Measurements from ENCODE around the gene DDR2. TPM values are rescaled to one million over a fixed set of nuclear protein-coding genes. Genes with fewer than 3 reads are reported as not detected.

Gene DDR2
- total and polyA plus RNA-seq, 2 of the 4 experiments (the other 2 are of a cell fraction), result 66.1 to 245 TPM

DNA sequence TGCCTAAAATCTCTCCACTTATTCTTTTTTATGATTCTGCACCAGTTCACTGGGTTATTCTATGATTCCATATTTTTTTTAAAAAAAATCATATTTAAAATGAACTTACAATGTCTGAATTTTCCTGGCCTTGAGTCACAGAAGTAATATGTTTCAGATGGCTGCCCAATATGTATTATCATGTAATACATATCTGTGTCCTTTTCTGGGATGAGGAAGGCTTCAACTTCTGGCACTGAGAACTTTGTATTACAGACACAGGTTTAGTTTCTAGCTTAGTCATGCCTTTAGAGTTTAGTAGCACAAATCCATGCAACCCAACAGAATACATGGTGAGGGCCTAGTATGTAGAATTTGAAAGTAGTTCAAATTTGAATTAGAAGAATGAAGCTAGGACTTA is 150.4 kb downstream of the DDR2 start:
- in situ Hi-C loops (cut with MboI; ENCODE audit: low sequenced_read_pairs), result no loop called here
- no peaks in the 10 kb centered on the region for H4K20me1 ChIP-seq (ENCODE audit: insufficient read depth, low read length)
- POLR2A ChIA-PET (ENCODE audit: unreplicated experiment), result no interaction called here
- no peaks in the 10 kb centered on the region for H3K4me1 ChIP-seq (ENCODE audit: control insufficient read depth, insufficient read depth, low read length)
- no peak overlapping the region for H4K91ac ChIP-seq (ENCODE audit: insufficient read depth, low read depth, low read length)
- H2AK5ac ChIP-seq (ENCODE audit: low read depth, low read length), result no peak overlapping the region
- H3K14ac ChIP-seq (replicated peaks; ENCODE audit: low read depth, low read length), result no peak overlapping the region
- dilution Hi-C loops (cut with HindIII; ENCODE audit: low sequenced_read_pairs, unreplicated experiment), result no loop called here
- H3K23ac ChIP-seq (ENCODE audit: low read depth, low read length), result no peak overlapping the region
- no peak overlapping the region for H2BK120ac ChIP-seq (ENCODE audit: low read depth, low read length)
- CTCF ChIA-PET, result no interaction called here
- no peak overlapping the region for H3K4ac ChIP-seq (ENCODE audit: low read depth, low read length)
- no peak overlapping the region for H3K4me2 ChIP-seq (ENCODE audit: low read depth, low read length)
- H4K5ac ChIP-seq (ENCODE audit: low read depth, low read length), result no peak overlapping the region
- H3K56ac ChIP-seq (ENCODE audit: extremely low read depth, insufficient read depth, low read length), result no peak overlapping the region
- H3K36me3 ChIP-seq (ENCODE audit: control insufficient read depth, insufficient read depth, low read length), result peaks cover 27% of the 10 kb centered on the region
- H3K18ac ChIP-seq (ENCODE audit: low read depth, low read length), result no peak overlapping the region
- H3K27ac ChIP-seq (ENCODE audit: insufficient read depth, low read length), result no peak overlapping the region
- no peak overlapping the region for H4K8ac ChIP-seq (ENCODE audit: low read depth in 2 of 2, low read length in 2 of 2)
- no peak overlapping the region for H2AFZ ChIP-seq (replicated peaks; ENCODE audit: low read length, poor library complexity)
- no peaks in the 10 kb centered on the region for H3K27me3 ChIP-seq (ENCODE audit: control insufficient read depth, insufficient read depth, low read length)
- ATAC-seq (ENCODE audit: low read depth) (no peak), DNase-seq (no peak)
- BruUV-seq (replicated peaks), result no TSS peak
- TF ChIP-seq RAD21 (IDR thresholded peaks at IDR 0.05; ENCODE audit: low read length), result no peak
- TF ChIP-seq CHD1 (IDR thresholded peaks at IDR 0.05; ENCODE audit: low read depth, low read length), result no peak
- no peak for TF ChIP-seq MAFK (IDR thresholded peaks at IDR 0.05; ENCODE audit: low read depth, low read length)
- TF ChIP-seq CEBPB (IDR thresholded peaks at IDR 0.05; ENCODE audit: low read depth, low read length), result no peak
- TF ChIP-seq, protein P1, sequence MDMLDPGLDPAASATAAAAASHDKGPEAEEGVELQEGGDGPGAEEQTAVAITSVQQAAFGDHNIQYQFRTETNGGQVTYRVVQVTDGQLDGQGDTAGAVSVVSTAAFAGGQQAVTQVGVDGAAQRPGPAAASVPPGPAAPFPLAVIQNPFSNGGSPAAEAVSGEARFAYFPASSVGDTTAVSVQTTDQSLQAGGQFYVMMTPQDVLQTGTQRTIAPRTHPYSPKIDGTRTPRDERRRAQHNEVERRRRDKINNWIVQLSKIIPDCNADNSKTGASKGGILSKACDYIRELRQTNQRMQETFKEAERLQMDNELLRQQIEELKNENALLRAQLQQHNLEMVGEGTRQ (IDR thresholded peaks at IDR 0.05; ENCODE audit: low read depth, low read length), result no peak
- no peak for TF ChIP-seq MXI1 (IDR thresholded peaks at IDR 0.05; ENCODE audit: borderline replicate concordance, low read depth, low read length)
- TF ChIP-seq BHLHE40 (IDR thresholded peaks at IDR 0.05; ENCODE audit: low read depth, low read length), result no peak
- no peak for TF ChIP-seq RCOR1 (IDR thresholded peaks at IDR 0.05; ENCODE audit: insufficient replicate concordance, low read length)
- TF ChIP-seq, protein P2, sequence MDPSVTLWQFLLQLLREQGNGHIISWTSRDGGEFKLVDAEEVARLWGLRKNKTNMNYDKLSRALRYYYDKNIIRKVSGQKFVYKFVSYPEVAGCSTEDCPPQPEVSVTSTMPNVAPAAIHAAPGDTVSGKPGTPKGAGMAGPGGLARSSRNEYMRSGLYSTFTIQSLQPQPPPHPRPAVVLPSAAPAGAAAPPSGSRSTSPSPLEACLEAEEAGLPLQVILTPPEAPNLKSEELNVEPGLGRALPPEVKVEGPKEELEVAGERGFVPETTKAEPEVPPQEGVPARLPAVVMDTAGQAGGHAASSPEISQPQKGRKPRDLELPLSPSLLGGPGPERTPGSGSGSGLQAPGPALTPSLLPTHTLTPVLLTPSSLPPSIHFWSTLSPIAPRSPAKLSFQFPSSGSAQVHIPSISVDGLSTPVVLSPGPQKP (IDR thresholded peaks at IDR 0.05; ENCODE audit: borderline replicate concordance, low read depth, low read length), result no peak
- TF ChIP-seq FOS (IDR thresholded peaks at IDR 0.05; ENCODE audit: low read depth, low read length), result no peak
- no peak for TF ChIP-seq CTCF (conservative IDR thresholded peaks at IDR 0.05; ENCODE audit: low read depth, low read length)
- no peak for TF ChIP-seq POLR2A (IDR thresholded peaks at IDR 0.05; ENCODE audit: low read depth, low read length)
- TF ChIP-seq NFE2L2 (IDR thresholded peaks at IDR 0.05; ENCODE audit: low read depth, low read length), result no peak
- TF ChIP-seq MAZ (IDR thresholded peaks at IDR 0.05; ENCODE audit: borderline replicate concordance, low read depth, low read length), result no peak
- no peak for TF ChIP-seq RFX5 (IDR thresholded peaks at IDR 0.05; ENCODE audit: low read depth, low read length)
- TF ChIP-seq SMC3 (IDR thresholded peaks at IDR 0.05; ENCODE audit: low read depth, low read length), result no peak
- H3K79me1 ChIP-seq (ENCODE audit: low read depth in 1 of 2, low read length in 2 of 2), result peaks cover 0 to 13% of the 10 kb centered on the region in 2 experiments; a peak in 3 of 4 replicates
- H3K4me3 ChIP-seq (ENCODE audit: insufficient read depth, low read depth, low read length), result no peak overlapping the region
- H2AK9ac ChIP-seq (replicated peaks; ENCODE audit: low read depth, low read length, poor library complexity), result no peak overlapping the region
- H3K9me3 ChIP-seq (ENCODE audit: control insufficient read depth, insufficient read depth, low read length), result no peaks in the 10 kb centered on the region
- peaks cover 3% of the 10 kb centered on the region; the same call in 1 of the 2 replicates for H3K9me1 ChIP-seq (ENCODE audit: insufficient read depth, low read length)
- H3K9ac ChIP-seq (ENCODE audit: low read depth, low read length), result no peak overlapping the region
- H2BK20ac ChIP-seq (ENCODE audit: low read depth, low read length), result no peak overlapping the region
- H2BK5ac ChIP-seq (ENCODE audit: low read depth, low read length, poor library complexity, severe bottlenecking), result no peak overlapping the region
- intact Hi-C loops (cut with micrococcal nuclease), result no loop called here
- no peak overlapping the region for H2BK15ac ChIP-seq (ENCODE audit: low read depth, low read length)

All from IMR-90 (cell line).